Measurements from ENCODE around the gene EXOC2. TPM values are rescaled to one million over a fixed set of nuclear protein-coding genes. Genes with fewer than 3 reads are reported as not detected.

Gene EXOC2
- polyA plus RNA-seq, 1 donor (not counting 4 experiments of a cell fraction or from before 2014, with no cell fraction given) = 28.4 TPM

- no peak for TF ChIP-seq EZH2 (IDR thresholded peaks at IDR 0.05; ENCODE audit: low read length)
- no peak overlapping the region for H3K27ac ChIP-seq (ENCODE audit: control insufficient read depth, insufficient read depth, low read length)
- H4K20me1 ChIP-seq (ENCODE audit: control insufficient read depth, extremely low read depth, insufficient read depth, low read length) = no peaks in the 10 kb centered on the region
- no peaks in the 10 kb centered on the region for H3K79me2 ChIP-seq (ENCODE audit: control insufficient read depth, insufficient read depth, low read length)
- H3K4me1 ChIP-seq (ENCODE audit: control insufficient read depth, extremely low read depth, insufficient read depth, low read length) = no peaks in the 10 kb centered on the region
- FAIRE-seq = no peak
- H3K9me3 ChIP-seq (ENCODE audit: control insufficient read depth, low read depth, low read length) = no peaks in the 10 kb centered on the region
- DNase-seq (ENCODE audit: low read depth, low spot score) = no peak
- peaks cover 5 to 14% of the 10 kb centered on the region in 2 experiments for H3K36me3 ChIP-seq (ENCODE audit: control insufficient read depth in 2 of 2, extremely low read depth in 1 of 2, insufficient read depth in 2 of 2, low read length in 2 of 2)
- no peak overlapping the region for H3K9ac ChIP-seq (ENCODE audit: control insufficient read depth, extremely low read depth, insufficient read depth, low read length)
- H3K4me2 ChIP-seq (ENCODE audit: control insufficient read depth, extremely low read depth, insufficient read depth, low read depth, low read length) = no peak overlapping the region
- no peaks in the 10 kb centered on the region for H3K27me3 ChIP-seq (ENCODE audit: control insufficient read depth, extremely low read depth, insufficient read depth, low read length)
- no peak overlapping the region for H3K4me3 ChIP-seq (ENCODE audit: control insufficient read depth in 2 of 3, extremely low read depth in 1 of 3, insufficient read depth in 2 of 3, low read depth in 1 of 3, low read length in 3 of 3)
- no peak overlapping the region for H2AFZ ChIP-seq (ENCODE audit: control insufficient read depth, low read length)
- no peaks in the 10 kb centered on the region for H3K9me1 ChIP-seq (ENCODE audit: control insufficient read depth, extremely low read depth, insufficient read depth, low read length)
- dilution Hi-C loops (cut with MboI; ENCODE audit: extremely low pct_ligation_motif_present, low sequenced_read_pairs) = no loop called here
Measured at GRCh38 chr6:540490-540889, 152.4 kb downstream of the EXOC2 start.

DNA sequence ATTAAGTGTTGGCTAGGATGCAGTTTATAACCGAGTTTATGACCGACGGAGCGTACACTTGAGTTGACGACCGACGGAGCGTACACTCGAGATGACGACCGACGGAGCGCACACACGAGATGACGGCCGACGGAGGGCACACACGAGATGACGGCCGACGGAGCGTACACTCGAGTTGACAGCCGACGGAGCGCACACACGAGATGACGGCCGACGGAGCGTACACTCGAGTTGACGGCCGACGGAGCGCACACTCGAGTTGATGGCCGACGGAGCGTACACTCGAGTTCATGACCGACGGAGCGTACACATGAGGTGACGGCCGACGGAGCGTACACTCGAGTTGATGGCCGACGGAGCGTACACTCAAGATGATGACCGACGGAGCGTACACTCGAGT is 155.8 kb downstream of the EXOC2 start:
- Histone ChIP-seq H2AFZ (ENCODE audit: control insufficient read depth, low read length) (no peak overlapping the region), H3K4me3 (ENCODE audit: control insufficient read depth in 2 of 3, extremely low read depth in 1 of 3, insufficient read depth in 2 of 3, low read depth in 1 of 3, low read length in 3 of 3) (no peak overlapping the region), H3K9ac (ENCODE audit: control insufficient read depth, extremely low read depth, insufficient read depth, low read length) (no peak overlapping the region), H3K36me3 (ENCODE audit: control insufficient read depth in 2 of 2, extremely low read depth in 1 of 2, insufficient read depth in 2 of 2, low read length in 2 of 2) (peaks cover 4% of the 10 kb centered on the region in 2 experiments), H3K27me3 (ENCODE audit: control insufficient read depth, extremely low read depth, insufficient read depth, low read length) (no peaks in the 10 kb centered on the region), H3K27ac (ENCODE audit: control insufficient read depth, insufficient read depth, low read length) (no peak overlapping the region), H4K20me1 (ENCODE audit: control insufficient read depth, extremely low read depth, insufficient read depth, low read length) (no peaks in the 10 kb centered on the region), H3K4me2 (ENCODE audit: control insufficient read depth, extremely low read depth, insufficient read depth, low read depth, low read length) (no peak overlapping the region), H3K9me1 (ENCODE audit: control insufficient read depth, extremely low read depth, insufficient read depth, low read length) (no peaks in the 10 kb centered on the region), H3K9me3 (ENCODE audit: control insufficient read depth, low read depth, low read length) (no peaks in the 10 kb centered on the region), H3K79me2 (ENCODE audit: control insufficient read depth, insufficient read depth, low read length) (no peaks in the 10 kb centered on the region), H3K4me1 (ENCODE audit: control insufficient read depth, extremely low read depth, insufficient read depth, low read length) (no peaks in the 10 kb centered on the region)
- DNase-seq (ENCODE audit: low read depth, low spot score) (no peak), FAIRE-seq (no peak)
- dilution Hi-C loops (cut with MboI; ENCODE audit: extremely low pct_ligation_motif_present, low sequenced_read_pairs) = no loop called here
- no peak for TF ChIP-seq EZH2 (IDR thresholded peaks at IDR 0.05; ENCODE audit: low read length)
- TF ChIP-seq, protein P1, sequence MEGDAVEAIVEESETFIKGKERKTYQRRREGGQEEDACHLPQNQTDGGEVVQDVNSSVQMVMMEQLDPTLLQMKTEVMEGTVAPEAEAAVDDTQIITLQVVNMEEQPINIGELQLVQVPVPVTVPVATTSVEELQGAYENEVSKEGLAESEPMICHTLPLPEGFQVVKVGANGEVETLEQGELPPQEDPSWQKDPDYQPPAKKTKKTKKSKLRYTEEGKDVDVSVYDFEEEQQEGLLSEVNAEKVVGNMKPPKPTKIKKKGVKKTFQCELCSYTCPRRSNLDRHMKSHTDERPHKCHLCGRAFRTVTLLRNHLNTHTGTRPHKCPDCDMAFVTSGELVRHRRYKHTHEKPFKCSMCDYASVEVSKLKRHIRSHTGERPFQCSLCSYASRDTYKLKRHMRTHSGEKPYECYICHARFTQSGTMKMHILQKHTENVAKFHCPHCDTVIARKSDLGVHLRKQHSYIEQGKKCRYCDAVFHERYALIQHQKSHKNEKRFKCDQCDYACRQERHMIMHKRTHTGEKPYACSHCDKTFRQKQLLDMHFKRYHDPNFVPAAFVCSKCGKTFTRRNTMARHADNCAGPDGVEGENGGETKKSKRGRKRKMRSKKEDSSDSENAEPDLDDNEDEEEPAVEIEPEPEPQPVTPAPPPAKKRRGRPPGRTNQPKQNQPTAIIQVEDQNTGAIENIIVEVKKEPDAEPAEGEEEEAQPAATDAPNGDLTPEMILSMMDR (optimal IDR thresholded peaks at IDR 0.05 in 1 of 3, IDR thresholded peaks at IDR 0.05 in 1 of 3, conservative IDR thresholded peaks at IDR 0.05 in 1 of 3; ENCODE audit: extremely low read depth in 1 of 3, insufficient read depth in 2 of 3, low read length in 3 of 3) = no peak

GRCh38 chr6:530425-530824 is 162.5 kb downstream of the EXOC2 start:
- H3K9ac ChIP-seq (ENCODE audit: control insufficient read depth, extremely low read depth, insufficient read depth, low read length) = no peak overlapping the region
- no peak overlapping the region for H3K4me2 ChIP-seq (ENCODE audit: control insufficient read depth, extremely low read depth, insufficient read depth, low read depth, low read length)
- no peak overlapping the region for H2AFZ ChIP-seq (ENCODE audit: control insufficient read depth, low read length)
- FAIRE-seq = no peak
- dilution Hi-C loops (cut with MboI; ENCODE audit: extremely low pct_ligation_motif_present, low sequenced_read_pairs) = no loop called here
- peaks cover 0 to 6% of the 10 kb centered on the region in 2 experiments for H3K36me3 ChIP-seq (ENCODE audit: control insufficient read depth in 2 of 2, extremely low read depth in 1 of 2, insufficient read depth in 2 of 2, low read length in 2 of 2)
- H4K20me1 ChIP-seq (ENCODE audit: control insufficient read depth, extremely low read depth, insufficient read depth, low read length) = no peaks in the 10 kb centered on the region
- H3K27me3 ChIP-seq (ENCODE audit: control insufficient read depth, extremely low read depth, insufficient read depth, low read length) = no peaks in the 10 kb centered on the region
- no peak for TF ChIP-seq EZH2 (IDR thresholded peaks at IDR 0.05; ENCODE audit: low read length)
- TF ChIP-seq, protein P1 (optimal IDR thresholded peaks at IDR 0.05 in 1 of 3, IDR thresholded peaks at IDR 0.05 in 1 of 3, conservative IDR thresholded peaks at IDR 0.05 in 1 of 3; ENCODE audit: extremely low read depth in 1 of 3, insufficient read depth in 2 of 3, low read length in 3 of 3) = no peak
- no peaks in the 10 kb centered on the region for H3K4me1 ChIP-seq (ENCODE audit: control insufficient read depth, extremely low read depth, insufficient read depth, low read length)
- H3K9me3 ChIP-seq (ENCODE audit: control insufficient read depth, low read depth, low read length) = no peaks in the 10 kb centered on the region
- no peaks in the 10 kb centered on the region for H3K79me2 ChIP-seq (ENCODE audit: control insufficient read depth, insufficient read depth, low read length)
- no peak for DNase-seq (ENCODE audit: low read depth, low spot score)
- no peak overlapping the region for H3K27ac ChIP-seq (ENCODE audit: control insufficient read depth, insufficient read depth, low read length)
- H3K4me3 ChIP-seq (ENCODE audit: control insufficient read depth in 2 of 3, extremely low read depth in 1 of 3, insufficient read depth in 2 of 3, low read depth in 1 of 3, low read length in 3 of 3) = no peak overlapping the region
- H3K9me1 ChIP-seq (ENCODE audit: control insufficient read depth, extremely low read depth, insufficient read depth, low read length) = no peaks in the 10 kb centered on the region

All from keratinocyte (primary cell).